GM12878 (cell line): Measurements from ENCODE around the gene FKBP2. TPM values are rescaled to one million over a fixed set of nuclear protein-coding genes. Genes with fewer than 3 reads are reported as not detected.

Experiments
- ATAC-seq: fragments of 200-7000 bp; cut with Tn5 transposase; 3 replicates; pipeline ENCODE4 v1.9.1; 2020; ENCODE audit warnings: mild to moderate bottlenecking, moderate library complexity
- BruUV-seq: library from RNA; stranded (reverse); fragments of 400-500 nt; replicated peaks from 2 replicates; lab custom pipeline; 2021; lab: Mats Ljungman, UMichigan
- CTCF ChIA-PET: fragments of 300-600 bp; sonication (Branson Sonifier 250); formaldehyde crosslinking; extraction: SDS; loops from one replicate; lab custom pipeline; 2021; ENCODE audit warnings: inconsistent platforms; lab: Yijun Ruan, JAX
- POLR2A ChIA-PET: fragments of 350-600 bp; formaldehyde crosslinking; extraction: SDS; loops from one replicate; lab custom pipeline; 2021; ENCODE audit warnings: inconsistent platforms; lab: Charles Lee
- RAD21 ChIA-PET: fragments of 300-600 bp; sonication (Branson Sonifier 250); formaldehyde crosslinking; loops from one replicate; lab custom pipeline; 2023; ENCODE audit warnings: antibody characterized with exemption; ENCODE audit not compliant: unreplicated experiment; lab: Charles Lee
- SMC1A ChIA-PET: fragments of 300-600 bp; sonication (Branson Sonifier 250); formaldehyde crosslinking; loops from one replicate; lab custom pipeline; 2023; ENCODE audit not compliant: unreplicated experiment, uncharacterized antibody; lab: Charles Lee
- DNase-seq: peaks from one replicate; pipeline ENCODE4 v3.0.0-alpha.2; 2011; ENCODE audit warnings: low read depth, low spot score
- FAIRE-seq: peaks from 3 replicates; lab custom pipeline; 2011; peaks lifted over from hg19 to GRCh38; lab: Jason Lieb, UNC
- H2AFZ ChIP-seq: 2 replicates; pipeline ENCODE4 v1.6.0; 2011; ENCODE audit warnings: low read depth, low read length, control low read depth; ENCODE audit not compliant: control insufficient read depth
- H3K27ac ChIP-seq: 2 replicates; pipeline ENCODE4 v1.5.1; 2011; ENCODE audit warnings: control low read depth; ENCODE audit not compliant: control insufficient read depth, insufficient read depth
- H3K27me3 ChIP-seq, 2 experiments: replicated peaks in 1 of 2; 2 replicates each; pipeline versions ENCODE4 v1.6.0 to v1.6.1; 2011; ENCODE audit warnings: low read length in 1 of 2; ENCODE audit not compliant: control insufficient read depth in 2 of 2, insufficient read depth in 2 of 2
- H3K36me3 ChIP-seq, 2 experiments: 2 replicates each; pipeline ENCODE4 v1.5.1; 2011; ENCODE audit warnings: low read length in 1 of 2; ENCODE audit not compliant: control insufficient read depth in 2 of 2, insufficient read depth in 2 of 2
- H3K4me1 ChIP-seq: 2 replicates; pipeline ENCODE4 v1.6.1; 2011; ENCODE audit warnings: mild to moderate bottlenecking, low read length, moderate library complexity, mixed read lengths; ENCODE audit not compliant: control insufficient read depth, insufficient read depth
- H3K4me2 ChIP-seq: 2 replicates; pipeline ENCODE4 v1.6.0; 2011; ENCODE audit warnings: control low read depth; ENCODE audit not compliant: control insufficient read depth, insufficient read depth
- H3K4me3 ChIP-seq: fragments of 200-600 bp; sonication (generic); 2 replicates; pipeline ENCODE4 v1.5.1; 2016
- H3K79me2 ChIP-seq: 2 replicates; pipeline ENCODE4 v1.6.0; 2011; ENCODE audit warnings: low read length; ENCODE audit not compliant: control insufficient read depth, insufficient read depth
- H3K9ac ChIP-seq: 2 replicates; pipeline ENCODE4 v1.8.0; 2011; ENCODE audit warnings: low read length, control low read depth, mixed read lengths; ENCODE audit not compliant: control insufficient read depth, insufficient read depth
- H3K9me3 ChIP-seq: replicated peaks from 3 replicates; pipeline ENCODE4 v1.5.1; 2011; ENCODE audit warnings: mild to moderate bottlenecking, low read length; ENCODE audit not compliant: control insufficient read depth, insufficient read depth
- H4K20me1 ChIP-seq: 2 replicates; pipeline ENCODE4 v1.6.0; 2011; ENCODE audit not compliant: control insufficient read depth, insufficient read depth
- BCLAF1 ChIP-seq: fragments of 450-650 bp; IDR thresholded peaks from 2 replicates; pipeline ENCODE4 v1.6.1; 2017; ENCODE audit warnings: antibody characterized with exemption, mild to moderate bottlenecking, moderate library complexity
- HDGF ChIP-seq: fragments of 450-650 bp; IDR thresholded peaks from 2 replicates; pipeline ENCODE4 v1.6.1; 2016; ENCODE audit warnings: antibody characterized with exemption
- MAX ChIP-seq: IDR thresholded peaks from 2 replicates; pipeline ENCODE4 v1.6.1; 2012; ENCODE audit warnings: low read depth, low read length, improper control_type of control experiment
- POLR2A ChIP-seq: IDR thresholded peaks from 2 replicates; pipeline ENCODE4 v1.6.1; 2011; ENCODE audit warnings: low read depth, mild to moderate bottlenecking, low read length
- WGBS: methylation state at CpG from one replicate; pipeline ENCODE4 v1.1.6; 2016; ENCODE audit warnings: low lambda C conversion rate; ENCODE audit not compliant: insufficient replicate concordance, insufficient coverage; ENCODE audit errors: missing lambda C conversion rate; 5-methylcytosine and 5-hydroxymethylcytosine counted together
- in situ Hi-C: fragments of 300-500 bp; cut with MboI; formaldehyde crosslinking; loops from 9 replicates; pipeline ENCODE4 v1.14.3; 2018; ENCODE audit warnings: mixed read lengths
- intact Hi-C: fragments of 100-400 bp; cut with micrococcal nuclease; formaldehyde crosslinking; loops from one replicate; pipeline ENCODE4 v1.14.2; 2022; ENCODE audit not compliant: unreplicated experiment
- polyA plus RNA-seq, 11 experiments: library from polyadenylated mRNA; depleted of rRNA in 4 of 11; unstranded in 6 of 11; stranded (reverse) in 5 of 11; fragments of >200 nt; fragmentation: Nextera tagmentation in 4 of 11; fragmentation: Illumina TruSeq in 1 of 11; extraction: Ambion mirVana in 4 of 11; extraction: Trizol in 1 of 11; gene quantifications; 1 replicate in 1 of 11; 2 replicates in 10 of 11; pipeline versions ENCODE4 v1.2.1 to v1.2.3, GENCODE V29; 2011 to 2016; ENCODE audit warnings: inconsistent platforms in 2 of 11, missing spikeins in 2 of 11, low read depth in 1 of 11
- total RNA-seq, 4 experiments: library from RNA; depleted of rRNA in 3 of 4; stranded (reverse); fragments of >200 nt in 3 of 4; fragmentation: Illumina TruSeq in 1 of 4; extraction: Trizol in 1 of 4; gene quantifications; 2 replicates each; pipeline versions ENCODE4 v1.2.1 to v1.2.3, GENCODE V29; 2013 to 2021

The FKBP2 gene
- total and polyA plus RNA-seq, 10 of the 15 experiments (the other 5 are each of a cell fraction or from before 2014, with no cell fraction given), result 1.8 to 99.7 (median 39.5) TPM

GRCh38 chr11:64241241-64241490 is 271 bp downstream of the FKBP2 start:
- Histone ChIP-seq H3K4me1 (peaks cover 37% of the 10 kb centered on the region), H3K9me3 (no peaks in the 10 kb centered on the region), H3K36me3 (peaks cover 0 to 15% of the 10 kb centered on the region in 2 experiments; a peak in 2 of 4 replicates), H4K20me1 (no peaks in the 10 kb centered on the region), H3K27ac (peak overlapping the region; percentile 92), H2AFZ (peak overlapping the region; percentile 82), H3K79me2 (peaks cover 35% of the 10 kb centered on the region), H3K27me3 (no peaks in the 10 kb centered on the region), H3K4me2 (0 out of 2 replicates have a peak overlapping the region, but pooled peaks have one; percentile 90), H3K4me3 (peak overlapping the region; percentile 59), H3K9ac (peak overlapping the region; percentile 87)
- ChIA-PET RAD21 (interaction anchor here (0.7 to 8.6 kb wide), 11 partner anchors 9 to 76 kb away, joined by 3 to 104 read pairs (median 5); partner anchors contain the start of genes CATSPERZ, FERMT3, NUDT22 and PLCB3), SMC1A (interaction anchor here (0.9 to 5.0 kb wide), 3 partner anchors 15 to 63 kb away, joined by 3 to 40 read pairs (median 6); partner anchors contain the start of genes FERMT3, NUDT22 and TRPT1), POLR2A (interaction anchor here (0.5 to 7.4 kb wide), 22 partner anchors 9 to 1569 kb away, joined by 3 to 77 read pairs (median 4); partner anchors contain the start of genes BAD, CATSPERZ, DNAJC4 and ESRRA), CTCF (interaction anchor here (0.6 to 6.2 kb wide), 11 partner anchors 10 to 77 kb away, joined by 3 to 31 read pairs (median 4); partner anchors contain the start of genes NUDT22, PLCB3, PRDX5 and TRMT112)
- no peak for FAIRE-seq
- in situ Hi-C loops, result loop anchor here (25.0 kb wide), 1 partner anchor 1621 kb away; the partner anchor contains the start of genes CFL1, EFEMP2 and MUS81
- peak; percentile 83 for ATAC-seq
- DNase-seq, result peak; percentile 91
- WGBS, result 0% methylated on average over 11 of the region's 24 CpGs
- intact Hi-C loops, result loop anchor here (2.0 kb wide), 2 partner anchors 36 to 64 kb away; partner anchors contain the start of gene ESRRA
- TF ChIP-seq BCLAF1 (no peak), HDGF (peak; percentile 100), MAX (no peak), POLR2A (peak; percentile 65; the same call in 1 of the 2 replicates)
- no TSS peak for BruUV-seq
